HepG2 (cell line): ENCODE results near the gene NEUROD6.

ENCODE experiments used
- EZH2 ChIP-seq: conservative IDR thresholded peaks from 2 replicates; pipeline ENCODE4 v1.6.1; 2012; ENCODE audit warnings: mild to moderate bottlenecking, low read depth, low read length, moderate library complexity
- IRX3 ChIP-seq: sonication (generic); formaldehyde crosslinking; IDR thresholded peaks from 2 replicates; pipeline ENCODE4 v1.8.1; 2023; ENCODE audit warnings: mild to moderate bottlenecking, low read depth, missing genetic modification reagents, borderline replicate concordance
- PHF8 ChIP-seq: sonication (generic); formaldehyde crosslinking; IDR thresholded peaks from 2 replicates; pipeline ENCODE4 v1.5.0; 2020; ENCODE audit warnings: missing genetic modification reagents
- POLR2G ChIP-seq: fragments of 200-400 bp; formaldehyde crosslinking; IDR thresholded peaks from 2 replicates; pipeline ENCODE4 v1.6.1; 2018; ENCODE audit warnings: mild to moderate bottlenecking, low read depth, low read length, moderate library complexity
- TBP ChIP-seq: sonication (generic); formaldehyde crosslinking; IDR thresholded peaks from 2 replicates; pipeline ENCODE4 v1.5.0; 2020; ENCODE audit warnings: missing genetic modification reagents
- TF ChIP-seq, protein P1 (sequence below): sonication (generic); formaldehyde crosslinking; IDR thresholded peaks from 2 replicates; pipeline ENCODE4 v1.5.0; 2020; ENCODE audit warnings: mild to moderate bottlenecking, missing genetic modification reagents, moderate library complexity

DNA sequence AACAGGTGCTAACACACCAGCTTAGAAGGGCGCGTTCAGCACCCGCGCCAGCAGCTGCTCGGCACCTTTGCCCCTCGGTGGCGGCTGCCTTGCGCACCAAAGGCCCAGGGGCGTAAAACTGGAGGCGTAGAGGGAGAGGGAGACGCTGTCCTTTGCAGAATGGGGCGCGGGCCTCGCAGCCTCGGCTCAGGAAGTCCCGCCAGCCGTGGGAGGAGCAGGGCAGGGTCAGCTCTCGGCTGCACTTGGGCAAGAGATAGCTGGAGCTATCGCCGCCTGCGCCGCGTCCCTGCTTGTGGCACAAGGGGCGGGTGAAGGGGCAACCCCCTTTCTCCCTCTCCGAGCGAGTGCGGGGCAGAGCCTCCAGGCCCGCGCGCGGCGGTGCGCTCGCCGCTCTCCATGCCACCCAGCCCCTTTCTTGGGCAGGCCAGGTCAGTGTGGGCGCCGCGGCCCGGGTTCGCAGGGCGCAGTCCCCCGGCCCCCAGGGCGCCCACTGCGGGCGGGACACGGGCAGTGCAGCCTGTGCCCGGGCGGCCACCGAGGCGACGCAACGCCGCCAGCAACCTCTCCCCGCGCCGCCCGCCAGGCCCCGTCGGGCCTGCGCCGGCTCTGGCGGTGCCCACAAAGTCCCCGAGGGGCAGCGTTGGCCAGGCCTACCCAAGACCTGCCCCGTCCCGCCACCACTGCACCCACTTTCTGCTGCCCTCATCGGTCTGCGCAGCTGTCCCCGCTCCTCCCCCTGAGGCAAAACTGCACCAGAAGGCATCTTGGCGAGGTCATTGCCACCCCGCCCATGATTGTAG is 4.1 kb downstream of the NEUROD6 start:
- TF ChIP-seq PHF8 (no peak), TBP (CRISPR knock-in tag) (no peak), POLR2G (no peak), IRX3 (CRISPR knock-in tag) (no peak), EZH2 (no peak)
- TF ChIP-seq, protein P1, sequence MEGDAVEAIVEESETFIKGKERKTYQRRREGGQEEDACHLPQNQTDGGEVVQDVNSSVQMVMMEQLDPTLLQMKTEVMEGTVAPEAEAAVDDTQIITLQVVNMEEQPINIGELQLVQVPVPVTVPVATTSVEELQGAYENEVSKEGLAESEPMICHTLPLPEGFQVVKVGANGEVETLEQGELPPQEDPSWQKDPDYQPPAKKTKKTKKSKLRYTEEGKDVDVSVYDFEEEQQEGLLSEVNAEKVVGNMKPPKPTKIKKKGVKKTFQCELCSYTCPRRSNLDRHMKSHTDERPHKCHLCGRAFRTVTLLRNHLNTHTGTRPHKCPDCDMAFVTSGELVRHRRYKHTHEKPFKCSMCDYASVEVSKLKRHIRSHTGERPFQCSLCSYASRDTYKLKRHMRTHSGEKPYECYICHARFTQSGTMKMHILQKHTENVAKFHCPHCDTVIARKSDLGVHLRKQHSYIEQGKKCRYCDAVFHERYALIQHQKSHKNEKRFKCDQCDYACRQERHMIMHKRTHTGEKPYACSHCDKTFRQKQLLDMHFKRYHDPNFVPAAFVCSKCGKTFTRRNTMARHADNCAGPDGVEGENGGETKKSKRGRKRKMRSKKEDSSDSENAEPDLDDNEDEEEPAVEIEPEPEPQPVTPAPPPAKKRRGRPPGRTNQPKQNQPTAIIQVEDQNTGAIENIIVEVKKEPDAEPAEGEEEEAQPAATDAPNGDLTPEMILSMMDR (CRISPR knock-in tag): no peak
